ENCODE measurements around the gene BACE2. TPM values are rescaled to one million over a fixed set of nuclear protein-coding genes. Genes with fewer than 3 reads are reported as not detected.

Gene BACE2
- total and polyA plus RNA-seq, 2 of the 4 experiments (the other 2 are of a cell fraction), result 17.0 to 35.5 TPM

GRCh38 chr21:41176846-41177245 is 8.9 kb downstream of the BACE2 start:
- Histone ChIP-seq H3K4me3 (ENCODE audit: insufficient read depth, low read depth, low read length) (no peak overlapping the region), H3K27ac (ENCODE audit: insufficient read depth, low read length) (no peak overlapping the region), H2BK15ac (ENCODE audit: low read depth, low read length) (no peak overlapping the region), H3K56ac (ENCODE audit: extremely low read depth, insufficient read depth, low read length) (no peak overlapping the region), H2AK9ac (replicated peaks; ENCODE audit: low read depth, low read length, poor library complexity) (no peak overlapping the region), H3K4me1 (ENCODE audit: control insufficient read depth, insufficient read depth, low read length) (0 out of 2 replicates have a peak, but pooled peaks cover 2% of the 10 kb centered on the region), H3K9me1 (ENCODE audit: insufficient read depth, low read length) (no peaks in the 10 kb centered on the region), H3K79me1 (ENCODE audit: low read depth in 1 of 2, low read length in 2 of 2) (no peaks in the 10 kb centered on the region; a peak in 1 of 4 replicates), H3K27me3 (ENCODE audit: control insufficient read depth, insufficient read depth, low read length) (no peaks in the 10 kb centered on the region), H3K14ac (replicated peaks; ENCODE audit: low read depth, low read length) (no peak overlapping the region), H4K20me1 (ENCODE audit: insufficient read depth, low read length) (no peaks in the 10 kb centered on the region), H3K23ac (ENCODE audit: low read depth, low read length) (no peak overlapping the region), H2AFZ (replicated peaks; ENCODE audit: low read length, poor library complexity) (no peak overlapping the region), H3K9me3 (ENCODE audit: control insufficient read depth, insufficient read depth, low read length) (no peaks in the 10 kb centered on the region), H2BK120ac (ENCODE audit: low read depth, low read length) (no peak overlapping the region), H2BK20ac (ENCODE audit: low read depth, low read length) (no peak overlapping the region), H3K18ac (ENCODE audit: low read depth, low read length) (no peak overlapping the region), H2BK5ac (ENCODE audit: low read depth, low read length, poor library complexity, severe bottlenecking) (no peak overlapping the region), H4K5ac (ENCODE audit: low read depth, low read length) (no peak overlapping the region), H4K91ac (ENCODE audit: insufficient read depth, low read depth, low read length) (no peak overlapping the region), H3K9ac (ENCODE audit: low read depth, low read length) (no peak overlapping the region), H3K4me2 (ENCODE audit: low read depth, low read length) (no peak overlapping the region), H2AK5ac (ENCODE audit: low read depth, low read length) (no peak overlapping the region), H4K8ac (ENCODE audit: low read depth in 2 of 2, low read length in 2 of 2) (no peak overlapping the region), H3K36me3 (ENCODE audit: control insufficient read depth, insufficient read depth, low read length) (no peaks in the 10 kb centered on the region), H3K4ac (ENCODE audit: low read depth, low read length) (no peak overlapping the region)
- CTCF ChIA-PET, result no interaction called here
- intact Hi-C loops (cut with micrococcal nuclease) (no loop called here), dilution Hi-C loops (cut with HindIII; ENCODE audit: low sequenced_read_pairs, unreplicated experiment) (no loop called here), in situ Hi-C loops (cut with MboI; ENCODE audit: low sequenced_read_pairs) (no loop called here)
- TF ChIP-seq USF2 (IDR thresholded peaks at IDR 0.05; ENCODE audit: low read depth, low read length) (no peak), FOS (IDR thresholded peaks at IDR 0.05; ENCODE audit: low read depth, low read length) (no peak), MXI1 (IDR thresholded peaks at IDR 0.05; ENCODE audit: borderline replicate concordance, low read depth, low read length) (no peak), CTCF (conservative IDR thresholded peaks at IDR 0.05; ENCODE audit: low read depth, low read length) (no peak), RAD21 (IDR thresholded peaks at IDR 0.05; ENCODE audit: low read length) (no peak), POLR2A (IDR thresholded peaks at IDR 0.05; ENCODE audit: low read depth, low read length) (no peak), SMC3 (IDR thresholded peaks at IDR 0.05; ENCODE audit: low read depth, low read length) (no peak), MAFK (IDR thresholded peaks at IDR 0.05; ENCODE audit: low read depth, low read length) (no peak), NFE2L2 (IDR thresholded peaks at IDR 0.05; ENCODE audit: low read depth, low read length) (no peak), BHLHE40 (IDR thresholded peaks at IDR 0.05; ENCODE audit: low read depth, low read length) (no peak), RCOR1 (IDR thresholded peaks at IDR 0.05; ENCODE audit: insufficient replicate concordance, low read length) (no peak), MAZ (IDR thresholded peaks at IDR 0.05; ENCODE audit: borderline replicate concordance, low read depth, low read length) (no peak), ELK1 (IDR thresholded peaks at IDR 0.05; ENCODE audit: borderline replicate concordance, low read depth, low read length) (no peak), CHD1 (IDR thresholded peaks at IDR 0.05; ENCODE audit: low read depth, low read length) (no peak)
- no CpG with 5 or more reads among the region's 3 CpGs for WGBS, 2 experiments (ENCODE audit: extremely low coverage in 2 of 2, insufficient read length in 1 of 2)
- no TSS peak for BruUV-seq (replicated peaks)
- no peak for DNase-seq
- ATAC-seq (ENCODE audit: low read depth), result no peak
- POLR2A ChIA-PET (ENCODE audit: unreplicated experiment), result no interaction called here

Data from IMR-90 (cell line).